Activated CD8-positive, alpha-beta T cell treated with anti-CD3 and anti-CD28 coated beads for 36 hours (primary cell): ENCODE data around the gene DCC. TPM values are rescaled to one million over a fixed set of nuclear protein-coding genes. Genes with fewer than 3 reads are reported as not detected.

Experiments
- ATAC-seq: fragments of 200-7000 bp; cut with Tn5 transposase; one replicate; pipeline ENCODE4 v1.10.0; 2021; ENCODE audit warnings: mild to moderate bottlenecking, moderate library complexity
- CTCF ChIA-PET: fragments of 350-600 bp; sonication (Branson Sonifier 250); formaldehyde crosslinking; loops from one replicate; lab custom pipeline; 2021; ENCODE audit warnings: antibody characterized with exemption; lab: Charles Lee
- POLR2A ChIA-PET: fragments of 350-600 bp; sonication (Branson Sonifier 250); formaldehyde crosslinking; loops from one replicate; lab custom pipeline; 2021; ENCODE audit warnings: antibody characterized with exemption; lab: Charles Lee
- DNase-seq: peaks from one replicate; pipeline ENCODE4 v3.0.0-alpha.2; 2020
- H3K27ac Mint-ChIP-seq: one replicate; pipeline ENCODE4 v1.8.0; 2021; ENCODE audit warnings: mild to moderate bottlenecking, mixed read lengths
- H3K27me3 Mint-ChIP-seq: one replicate; pipeline ENCODE4 v1.8.0; 2021; ENCODE audit warnings: mixed read lengths
- H3K36me3 Mint-ChIP-seq: one replicate; pipeline ENCODE4 v1.8.0; 2021; ENCODE audit warnings: low read depth, mixed read lengths
- H3K4me1 Mint-ChIP-seq: one replicate; pipeline ENCODE4 v1.8.0; 2021; ENCODE audit warnings: low read depth, mixed read lengths
- H3K4me3 Mint-ChIP-seq: one replicate; pipeline ENCODE4 v1.8.0; 2021; ENCODE audit warnings: mild to moderate bottlenecking, moderate library complexity, mixed read lengths
- H3K9me3 Mint-ChIP-seq: one replicate; pipeline ENCODE4 v1.8.0; 2021; ENCODE audit warnings: mixed read lengths
- intact Hi-C: fragments of 100-400 bp; cut with micrococcal nuclease; formaldehyde crosslinking; loops from one replicate; pipeline ENCODE4 v1.10.0; 2022
- total RNA-seq, 2 experiments: library from RNA; stranded (reverse); gene quantifications; one replicate each; pipeline ENCODE4 v1.2.3, GENCODE V29; 2021
- TF ChIP-seq, protein P1 (sequence below): fragments of 200-600 bp; IDR thresholded peaks from one replicate; pipeline ENCODE4 v1.8.0; 2022; ENCODE audit warnings: antibody characterized with exemption, mild to moderate bottlenecking

DCC gene
- total RNA-seq, 2 experiments from 2014 or later, result not detected

- Mint-ChIP-seq H3K4me1 (no peaks in the 10 kb centered on the region), H3K36me3 (no peaks in the 10 kb centered on the region), H3K27ac (no peak overlapping the region), H3K9me3 (peaks cover 5% of the 10 kb centered on the region), H3K4me3 (no peak overlapping the region), H3K27me3 (no peaks in the 10 kb centered on the region)
- CTCF ChIA-PET, result no interaction called here
- TF ChIP-seq, protein P1, sequence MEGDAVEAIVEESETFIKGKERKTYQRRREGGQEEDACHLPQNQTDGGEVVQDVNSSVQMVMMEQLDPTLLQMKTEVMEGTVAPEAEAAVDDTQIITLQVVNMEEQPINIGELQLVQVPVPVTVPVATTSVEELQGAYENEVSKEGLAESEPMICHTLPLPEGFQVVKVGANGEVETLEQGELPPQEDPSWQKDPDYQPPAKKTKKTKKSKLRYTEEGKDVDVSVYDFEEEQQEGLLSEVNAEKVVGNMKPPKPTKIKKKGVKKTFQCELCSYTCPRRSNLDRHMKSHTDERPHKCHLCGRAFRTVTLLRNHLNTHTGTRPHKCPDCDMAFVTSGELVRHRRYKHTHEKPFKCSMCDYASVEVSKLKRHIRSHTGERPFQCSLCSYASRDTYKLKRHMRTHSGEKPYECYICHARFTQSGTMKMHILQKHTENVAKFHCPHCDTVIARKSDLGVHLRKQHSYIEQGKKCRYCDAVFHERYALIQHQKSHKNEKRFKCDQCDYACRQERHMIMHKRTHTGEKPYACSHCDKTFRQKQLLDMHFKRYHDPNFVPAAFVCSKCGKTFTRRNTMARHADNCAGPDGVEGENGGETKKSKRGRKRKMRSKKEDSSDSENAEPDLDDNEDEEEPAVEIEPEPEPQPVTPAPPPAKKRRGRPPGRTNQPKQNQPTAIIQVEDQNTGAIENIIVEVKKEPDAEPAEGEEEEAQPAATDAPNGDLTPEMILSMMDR, result no peak
- POLR2A ChIA-PET, result interaction anchor here (0.7 kb wide), 1 partner anchor 15 kb away, joined by 3 read pairs; no protein-coding TSS in a partner anchor
- intact Hi-C loops, result no loop called here
- no peak for ATAC-seq
- no peak for DNase-seq
These were observed 1138.2 kb downstream of the DCC start for GRCh38 chr18:53478155-53478554.

DNA sequence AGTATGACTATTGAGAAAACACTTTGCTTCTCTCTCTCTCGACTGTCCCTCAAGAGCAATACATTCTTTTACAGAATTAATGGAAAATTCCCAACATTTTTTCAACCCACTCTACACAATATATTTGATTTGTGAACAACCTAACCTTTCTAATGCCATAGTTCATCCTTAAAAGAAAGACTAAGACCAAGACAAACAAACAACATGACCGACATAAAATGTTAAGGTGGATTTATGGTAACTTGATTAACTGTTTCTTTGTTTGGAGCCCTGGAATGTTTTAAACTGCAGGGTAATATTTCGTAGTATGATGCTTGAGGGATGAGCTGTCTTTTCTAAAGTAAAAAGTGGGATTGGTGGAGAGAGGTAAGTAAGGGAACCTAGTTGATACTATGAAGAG is 1146.3 kb downstream of the DCC start:
- intact Hi-C loops, result no loop called here
- Mint-ChIP-seq H3K4me3 (no peak overlapping the region), H3K36me3 (no peaks in the 10 kb centered on the region), H3K27ac (no peak overlapping the region), H3K27me3 (no peaks in the 10 kb centered on the region), H3K4me1 (no peaks in the 10 kb centered on the region), H3K9me3 (no peaks in the 10 kb centered on the region)
- ATAC-seq (no peak), DNase-seq (no peak)
- POLR2A ChIA-PET, result no interaction called here
- TF ChIP-seq, protein P1, result no peak
- CTCF ChIA-PET, result no interaction called here

DNA sequence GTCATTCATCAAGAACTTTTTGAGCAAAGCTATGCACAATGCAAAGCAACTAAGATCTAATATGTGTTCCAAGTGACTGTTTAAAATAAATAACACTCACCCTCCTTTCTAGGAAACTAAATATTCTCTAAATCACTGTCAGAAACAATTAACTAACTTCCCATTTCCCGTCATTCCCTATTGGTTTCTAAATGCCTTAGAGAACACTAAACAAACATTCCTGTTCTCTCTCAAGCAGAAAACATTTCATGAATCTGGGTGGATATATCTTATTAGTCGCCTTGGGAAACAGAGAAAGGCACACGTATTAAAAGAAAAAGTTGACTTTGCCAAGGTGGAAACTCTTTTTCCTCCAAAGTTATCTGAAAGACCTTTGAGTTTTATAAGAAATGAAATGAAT is 1149.3 kb downstream of the DCC start:
- no peak for ATAC-seq
- POLR2A ChIA-PET, result no interaction called here
- CTCF ChIA-PET, result no interaction called here
- DNase-seq, result no peak
- Mint-ChIP-seq H3K27me3 (no peaks in the 10 kb centered on the region), H3K4me1 (no peaks in the 10 kb centered on the region), H3K27ac (no peak overlapping the region), H3K4me3 (no peak overlapping the region), H3K36me3 (no peaks in the 10 kb centered on the region), H3K9me3 (peaks cover 4% of the 10 kb centered on the region)
- TF ChIP-seq, protein P1, result no peak
- intact Hi-C loops, result no loop called here

DNA sequence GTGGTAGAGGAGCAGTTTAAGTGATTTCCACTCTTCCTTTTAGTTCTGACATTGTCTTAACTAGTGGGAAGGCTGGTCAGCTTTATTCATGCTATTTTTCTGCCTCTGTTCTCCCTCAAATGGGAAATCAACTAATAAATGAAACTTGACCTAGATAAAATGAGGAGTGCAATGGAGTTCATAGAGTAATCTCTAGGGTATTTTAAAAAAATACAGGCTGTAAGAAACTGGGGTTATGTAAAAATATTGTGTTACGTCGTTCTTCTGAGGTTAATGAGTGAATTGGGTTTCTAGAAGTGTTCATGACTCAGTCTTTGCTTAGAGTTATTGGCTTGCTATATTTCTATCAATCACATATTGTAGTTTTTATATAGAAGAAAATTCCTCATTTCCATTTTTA is 1150.0 kb downstream of the DCC start:
- no peak for DNase-seq
- no peak overlapping the region for H3K27ac Mint-ChIP-seq
- H3K27me3 Mint-ChIP-seq, result no peaks in the 10 kb centered on the region
- peaks cover 7% of the 10 kb centered on the region for H3K9me3 Mint-ChIP-seq
- intact Hi-C loops, result no loop called here
- no peak overlapping the region for H3K4me3 Mint-ChIP-seq
- no peaks in the 10 kb centered on the region for H3K36me3 Mint-ChIP-seq
- TF ChIP-seq, protein P1, result no peak
- no peak for ATAC-seq
- CTCF ChIA-PET, result no interaction called here
- no peaks in the 10 kb centered on the region for H3K4me1 Mint-ChIP-seq
- POLR2A ChIA-PET, result no interaction called here

DNA sequence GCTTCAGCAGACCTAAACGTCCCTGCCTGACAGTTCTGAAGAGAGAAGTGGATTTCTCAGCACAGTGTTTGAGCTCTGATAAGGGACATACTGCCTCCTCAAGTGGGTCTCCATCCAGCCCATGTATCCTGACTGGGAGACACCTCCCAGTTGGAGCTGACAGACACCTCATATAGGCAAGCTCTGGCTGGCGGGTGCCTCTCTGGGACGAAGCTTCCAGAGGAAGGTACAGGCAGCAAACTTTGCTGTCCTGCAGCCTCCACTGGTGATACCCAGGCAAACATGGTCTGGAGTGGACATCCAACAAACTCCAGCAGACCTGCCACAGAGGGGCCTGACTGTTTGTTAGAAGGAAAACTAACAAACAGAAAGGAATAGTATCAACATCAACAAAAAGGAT is 1156.0 kb downstream of the DCC start:
- no peak overlapping the region for H3K4me3 Mint-ChIP-seq
- no peaks in the 10 kb centered on the region for H3K4me1 Mint-ChIP-seq
- ChIA-PET CTCF (interaction anchor here (0.6 kb wide), 1 partner anchor 624 kb away, joined by 3 read pairs; no protein-coding TSS in a partner anchor), POLR2A (no interaction called here)
- H3K9me3 Mint-ChIP-seq, result peaks cover 7% of the 10 kb centered on the region
- no peak overlapping the region for H3K27ac Mint-ChIP-seq
- intact Hi-C loops, result no loop called here
- TF ChIP-seq, protein P1, result no peak
- H3K36me3 Mint-ChIP-seq, result no peaks in the 10 kb centered on the region
- ATAC-seq (no peak), DNase-seq (no peak)
- no peaks in the 10 kb centered on the region for H3K27me3 Mint-ChIP-seq
